Stimulated activated CD4-positive, alpha-beta T cell treated with anti-CD3 and anti-CD28 coated beads, Interleukin-1b, Interleukin-23, amount 100 ng/mL, for 24 hours (primary cell): Measurements from ENCODE around the gene LMNB1.

Experiments used
- DNase-seq, 4 experiments: peaks; one replicate each; pipeline ENCODE4 v3.0.0-alpha.2; 2020; ENCODE audit warnings: low read depth in 4 of 4, low spot score in 1 of 4

Gene LMNB1

GRCh38 chr5:126883564-126884245 lies 106.8 kb downstream of the LMNB1 start:
- no peak for DNase-seq

DNA sequence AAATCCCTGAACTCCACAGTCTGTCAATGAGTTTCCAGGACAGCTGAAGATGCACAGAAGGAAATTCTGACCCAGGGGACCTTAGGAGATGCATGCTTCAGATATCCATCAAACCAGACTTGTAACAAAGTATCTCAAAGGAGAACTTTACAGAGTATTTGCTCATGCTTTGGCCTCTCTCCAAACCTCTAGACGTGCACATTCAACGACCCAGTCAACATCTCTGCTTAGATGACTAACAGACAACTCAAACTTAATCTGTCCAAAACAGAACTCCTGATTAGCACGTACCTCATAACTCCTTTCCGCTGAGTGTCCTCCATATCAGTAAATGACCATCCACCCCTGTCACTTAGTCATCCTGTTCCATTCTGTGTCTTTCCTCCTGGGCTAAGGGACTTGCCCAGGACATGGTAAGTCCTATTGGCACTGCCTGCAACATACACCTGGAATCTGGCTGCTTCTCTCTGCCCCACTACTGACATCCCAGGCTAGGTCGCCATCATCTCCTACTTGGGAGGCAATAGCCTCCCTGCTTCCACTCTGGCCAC lies 107.4 kb downstream of the LMNB1 start:
- no peak for DNase-seq
